ENCODE data around the gene TTC4.

DNA sequence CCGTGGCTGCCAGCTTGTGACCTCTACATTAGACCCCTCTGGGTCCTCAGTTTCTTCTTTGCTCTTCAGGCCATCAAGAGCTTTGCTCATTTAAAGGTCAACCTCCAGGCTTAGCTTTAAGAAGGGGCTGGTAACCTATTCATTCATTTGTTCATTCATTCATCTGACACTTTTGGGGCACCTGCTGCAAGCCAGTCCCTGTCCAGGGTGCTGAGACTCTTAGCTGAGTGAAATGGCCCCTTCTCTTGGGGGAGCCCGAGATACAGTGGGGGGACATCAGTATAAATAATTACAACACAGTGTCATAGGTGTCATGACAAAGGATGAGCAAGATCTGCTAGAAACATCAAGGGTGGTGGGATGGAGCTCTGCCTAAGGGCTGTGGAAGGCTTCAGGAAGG lies 10.5 kb upstream of the TTC4 start:
- TF ChIP-seq CTCF (IDR thresholded peaks at IDR 0.05) (no peak), POLR2AphosphoS5 (IDR thresholded peaks at IDR 0.05) (no peak), POLR2A (IDR thresholded peaks at IDR 0.05) (no peak)
